Panc1 (cell line): ENCODE data around the gene PDZD2. TPM values are rescaled to one million over a fixed set of nuclear protein-coding genes. Genes with fewer than 3 reads are reported as not detected.

ENCODE experiments used
- ATAC-seq: fragments of 200-7000 bp; cut with Tn5 transposase; 2 replicates; pipeline ENCODE4 v1.9.1; 2020; ENCODE audit warnings: mild to moderate bottlenecking, moderate library complexity
- BruUV-seq: library from RNA; stranded (reverse); fragments of 400-500 nt; replicated peaks from 2 replicates; lab custom pipeline; 2021; lab: Mats Ljungman, UMichigan
- CTCF ChIA-PET: fragments of 300-600 bp; sonication (Branson Sonifier 250); formaldehyde crosslinking; loops from one replicate; lab custom pipeline; 2022; ENCODE audit warnings: antibody characterized with exemption; lab: Charles Lee
- POLR2A ChIA-PET: fragments of 300-600 bp; sonication (Branson Sonifier 250); formaldehyde crosslinking; loops from one replicate; lab custom pipeline; 2022; ENCODE audit warnings: antibody characterized with exemption; lab: Charles Lee
- DNase-seq: peaks from one replicate; pipeline ENCODE4 v3.0.0-alpha.2; 2010; ENCODE audit warnings: low read depth, low spot score
- H3K27ac ChIP-seq: 2 replicates; pipeline ENCODE4 v1.5.1; 2011; ENCODE audit warnings: mild to moderate bottlenecking, low read length, inconsistent platforms
- H3K27me3 ChIP-seq: fragments of 200-500 bp; sonication (Bioruptor generic); 2 replicates; pipeline ENCODE4 v1.6.0; 2014; ENCODE audit warnings: low read length, inconsistent platforms; ENCODE audit not compliant: control insufficient read depth, insufficient read depth
- H3K36me3 ChIP-seq: fragments of 200-500 bp; sonication (Bioruptor generic); 2 replicates; pipeline ENCODE4 v1.5.1; 2014; ENCODE audit warnings: inconsistent platforms, mild to moderate bottlenecking, low read length, moderate library complexity; ENCODE audit not compliant: control insufficient read depth, insufficient read depth
- H3K4me1 ChIP-seq: 2 replicates; pipeline ENCODE4 v1.5.1; 2011; ENCODE audit warnings: inconsistent platforms, mild to moderate bottlenecking, low read length, moderate library complexity; ENCODE audit not compliant: control insufficient read depth, insufficient read depth
- H3K4me3 ChIP-seq, 2 experiments: 2 replicates each; pipeline ENCODE4 v1.5.1; 2011 to 2012; ENCODE audit warnings: low read depth in 2 of 2, low read length in 2 of 2, mild to moderate bottlenecking in 2 of 2, inconsistent platforms in 1 of 2, moderate library complexity in 1 of 2
- H3K9me3 ChIP-seq: fragments of 200-500 bp; sonication (Bioruptor generic); 2 replicates; pipeline ENCODE4 v1.5.1; 2014; ENCODE audit warnings: low read depth, mild to moderate bottlenecking, inconsistent platforms, low read length, moderate library complexity; ENCODE audit not compliant: control insufficient read depth, insufficient read depth
- POLR2AphosphoS5 ChIP-seq: IDR thresholded peaks from 2 replicates; pipeline ENCODE4 v1.6.1; 2012; ENCODE audit warnings: mild to moderate bottlenecking, low read depth, low read length, moderate library complexity
- SIN3A ChIP-seq: IDR thresholded peaks from 2 replicates; pipeline ENCODE4 v1.6.1; 2012; ENCODE audit warnings: low read depth, mild to moderate bottlenecking, low read length, moderate library complexity, borderline replicate concordance; ENCODE audit not compliant: insufficient read depth
- TCF7L2 ChIP-seq: IDR thresholded peaks from 2 replicates; pipeline ENCODE4 v1.6.1; 2011; ENCODE audit warnings: mild to moderate bottlenecking, low read depth, low read length, inconsistent platforms
- in situ Hi-C: cut with HindIII; loops from 2 replicates; pipeline ENCODE4 v1.10.0; 2016; ENCODE audit warnings: low sequenced_read_pairs, low pct_unique_long_range_greater_than_20kb
- intact Hi-C: fragments of 100-400 bp; cut with micrococcal nuclease; formaldehyde crosslinking; loops from one replicate; pipeline ENCODE4 v1.10.0; 2022; ENCODE audit not compliant: unreplicated experiment
- total RNA-seq: library from RNA; stranded (reverse); gene quantifications from one replicate; pipeline ENCODE4 v1.2.1, GENCODE V29; 2021; ENCODE audit not compliant: unreplicated experiment
- TF ChIP-seq, protein P1 (sequence below), 2 experiments: IDR thresholded peaks; 2 replicates each; pipeline ENCODE4 v1.6.1; 2011 to 2012; ENCODE audit warnings: low read depth in 2 of 2, control low read depth in 1 of 2, low read length in 1 of 2, mild to moderate bottlenecking in 1 of 2, moderate library complexity in 1 of 2; ENCODE audit not compliant: insufficient read depth in 1 of 2
- TF ChIP-seq, protein P2 (sequence below): fragments of 450-650 bp; IDR thresholded peaks from 2 replicates; pipeline ENCODE4 v1.5.1; 2017; ENCODE audit warnings: mild to moderate bottlenecking

The PDZD2 gene
- total RNA-seq, 1 experiment from 2014 or later = 0.10 TPM

DNA sequence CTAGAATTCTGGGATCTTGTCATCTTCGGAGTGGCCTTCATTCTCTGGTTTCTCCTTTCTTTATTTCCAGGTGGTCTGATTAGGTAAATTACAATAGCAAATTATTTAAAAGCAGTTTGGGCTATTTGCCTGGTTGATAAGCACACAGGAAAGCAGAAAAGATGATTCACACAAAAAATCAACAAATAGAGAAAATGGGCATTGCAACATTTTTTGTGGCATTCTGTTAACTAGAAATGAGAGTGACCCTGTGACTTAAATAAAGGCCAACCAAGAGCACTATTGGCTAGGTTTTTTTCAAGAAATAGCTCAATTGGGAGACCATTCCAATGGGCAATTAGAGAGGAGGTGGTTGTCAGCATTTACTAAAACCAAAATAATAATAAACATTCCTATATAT is 6.5 kb upstream of the PDZD2 start:
- Histone ChIP-seq H3K9me3 (no peaks in the 10 kb centered on the region), H3K27me3 (peaks cover 17% of the 10 kb centered on the region), H3K27ac (no peak overlapping the region), H3K4me1 (no peaks in the 10 kb centered on the region), H3K4me3 (no peak overlapping the region), H3K36me3 (no peaks in the 10 kb centered on the region)
- BruUV-seq = no TSS peak
- in situ Hi-C loops (no loop called here), intact Hi-C loops (no loop called here)
- DNase-seq (no peak), ATAC-seq (no peak)
- TF ChIP-seq, protein P1, sequence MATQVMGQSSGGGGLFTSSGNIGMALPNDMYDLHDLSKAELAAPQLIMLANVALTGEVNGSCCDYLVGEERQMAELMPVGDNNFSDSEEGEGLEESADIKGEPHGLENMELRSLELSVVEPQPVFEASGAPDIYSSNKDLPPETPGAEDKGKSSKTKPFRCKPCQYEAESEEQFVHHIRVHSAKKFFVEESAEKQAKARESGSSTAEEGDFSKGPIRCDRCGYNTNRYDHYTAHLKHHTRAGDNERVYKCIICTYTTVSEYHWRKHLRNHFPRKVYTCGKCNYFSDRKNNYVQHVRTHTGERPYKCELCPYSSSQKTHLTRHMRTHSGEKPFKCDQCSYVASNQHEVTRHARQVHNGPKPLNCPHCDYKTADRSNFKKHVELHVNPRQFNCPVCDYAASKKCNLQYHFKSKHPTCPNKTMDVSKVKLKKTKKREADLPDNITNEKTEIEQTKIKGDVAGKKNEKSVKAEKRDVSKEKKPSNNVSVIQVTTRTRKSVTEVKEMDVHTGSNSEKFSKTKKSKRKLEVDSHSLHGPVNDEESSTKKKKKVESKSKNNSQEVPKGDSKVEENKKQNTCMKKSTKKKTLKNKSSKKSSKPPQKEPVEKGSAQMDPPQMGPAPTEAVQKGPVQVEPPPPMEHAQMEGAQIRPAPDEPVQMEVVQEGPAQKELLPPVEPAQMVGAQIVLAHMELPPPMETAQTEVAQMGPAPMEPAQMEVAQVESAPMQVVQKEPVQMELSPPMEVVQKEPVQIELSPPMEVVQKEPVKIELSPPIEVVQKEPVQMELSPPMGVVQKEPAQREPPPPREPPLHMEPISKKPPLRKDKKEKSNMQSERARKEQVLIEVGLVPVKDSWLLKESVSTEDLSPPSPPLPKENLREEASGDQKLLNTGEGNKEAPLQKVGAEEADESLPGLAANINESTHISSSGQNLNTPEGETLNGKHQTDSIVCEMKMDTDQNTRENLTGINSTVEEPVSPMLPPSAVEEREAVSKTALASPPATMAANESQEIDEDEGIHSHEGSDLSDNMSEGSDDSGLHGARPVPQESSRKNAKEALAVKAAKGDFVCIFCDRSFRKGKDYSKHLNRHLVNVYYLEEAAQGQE (IDR thresholded peaks at IDR 0.05; ENCODE audit: insufficient read depth in 1 of 2, low read depth in 2 of 2, low read length in 1 of 2) = no peak
- TF ChIP-seq SIN3A = no peak
- ChIA-PET POLR2A (no interaction called here), CTCF (no interaction called here)

DNA sequence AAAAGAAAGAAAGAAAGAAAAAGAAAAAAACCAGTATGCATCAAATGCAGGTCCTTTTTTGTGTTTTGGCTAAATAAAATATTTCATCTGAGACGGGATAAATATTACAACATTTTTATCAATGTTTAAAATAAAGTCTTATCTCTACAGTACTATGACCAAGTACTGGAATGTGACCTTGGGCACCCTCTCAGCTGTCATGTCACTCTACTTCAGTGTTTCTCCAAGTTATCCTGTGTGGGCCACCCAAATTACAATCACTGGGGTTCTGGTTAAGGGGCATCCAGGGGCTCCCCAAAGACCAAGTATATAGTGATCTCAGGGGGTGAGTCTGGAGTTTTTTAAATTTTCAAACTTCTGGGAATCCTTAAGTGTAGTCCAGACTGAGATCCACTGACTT is 3.5 kb upstream of the PDZD2 start:
- in situ Hi-C loops = no loop called here

DNA sequence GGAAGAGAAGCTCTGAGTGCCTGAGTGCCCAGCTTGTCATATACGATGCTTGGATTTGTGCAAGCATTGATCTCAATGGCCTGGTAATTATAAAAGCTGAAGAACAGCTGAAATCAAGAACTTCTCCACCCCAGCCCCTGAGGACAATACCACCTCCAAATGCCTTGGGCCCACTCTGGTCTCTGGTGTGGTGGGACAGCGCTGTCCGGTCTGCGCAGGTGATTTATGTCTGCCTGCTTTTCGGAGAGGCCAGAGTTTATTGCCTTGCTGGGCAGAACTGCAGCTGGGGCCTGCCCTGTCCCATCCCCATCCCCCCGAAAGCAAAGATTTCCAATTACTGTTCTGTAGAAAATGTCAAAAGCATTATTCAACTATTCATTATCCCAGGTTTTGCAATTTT is 1.1 kb upstream of the PDZD2 start:
- in situ Hi-C loops = no loop called here
- TF ChIP-seq, protein P1 (IDR thresholded peaks at IDR 0.05; ENCODE audit: insufficient read depth in 1 of 2, low read depth in 2 of 2, low read length in 1 of 2) = no peak
- TF ChIP-seq SIN3A (no peak), POLR2AphosphoS5 (no peak), TCF7L2 (no peak)
- ATAC-seq (no peak), DNase-seq (no peak)
- intact Hi-C loops = no loop called here
- peaks cover 22% of the 10 kb centered on the region for H3K27me3 ChIP-seq
- no peak overlapping the region for H3K4me3 ChIP-seq
- no peaks in the 10 kb centered on the region for H3K9me3 ChIP-seq
- CTCF ChIA-PET = interaction anchor here (0.6 kb wide), 1 partner anchor 143 kb away, joined by 3 read pairs; no protein-coding TSS in a partner anchor
- no peaks in the 10 kb centered on the region for H3K36me3 ChIP-seq
- H3K4me1 ChIP-seq = peaks cover 4% of the 10 kb centered on the region; the same call in 1 of the 2 replicates
- POLR2A ChIA-PET = no interaction called here
- no TSS peak for BruUV-seq
- H3K27ac ChIP-seq = no peak overlapping the region

More for the DNA sequence above, 3.5 kb upstream of the PDZD2 start:
- no peaks in the 10 kb centered on the region for H3K9me3 ChIP-seq
- POLR2A ChIA-PET = no interaction called here
- no peak for DNase-seq
- H3K27ac ChIP-seq = no peak overlapping the region
- intact Hi-C loops = no loop called here
- no peak for ATAC-seq
- no peaks in the 10 kb centered on the region for H3K36me3 ChIP-seq
- CTCF ChIA-PET = no interaction called here
- no peak overlapping the region for H3K4me3 ChIP-seq
- peaks cover 4% of the 10 kb centered on the region; the same call in 1 of the 2 replicates for H3K4me1 ChIP-seq
- H3K27me3 ChIP-seq = peaks cover 28% of the 10 kb centered on the region
- TF ChIP-seq, protein P2, sequence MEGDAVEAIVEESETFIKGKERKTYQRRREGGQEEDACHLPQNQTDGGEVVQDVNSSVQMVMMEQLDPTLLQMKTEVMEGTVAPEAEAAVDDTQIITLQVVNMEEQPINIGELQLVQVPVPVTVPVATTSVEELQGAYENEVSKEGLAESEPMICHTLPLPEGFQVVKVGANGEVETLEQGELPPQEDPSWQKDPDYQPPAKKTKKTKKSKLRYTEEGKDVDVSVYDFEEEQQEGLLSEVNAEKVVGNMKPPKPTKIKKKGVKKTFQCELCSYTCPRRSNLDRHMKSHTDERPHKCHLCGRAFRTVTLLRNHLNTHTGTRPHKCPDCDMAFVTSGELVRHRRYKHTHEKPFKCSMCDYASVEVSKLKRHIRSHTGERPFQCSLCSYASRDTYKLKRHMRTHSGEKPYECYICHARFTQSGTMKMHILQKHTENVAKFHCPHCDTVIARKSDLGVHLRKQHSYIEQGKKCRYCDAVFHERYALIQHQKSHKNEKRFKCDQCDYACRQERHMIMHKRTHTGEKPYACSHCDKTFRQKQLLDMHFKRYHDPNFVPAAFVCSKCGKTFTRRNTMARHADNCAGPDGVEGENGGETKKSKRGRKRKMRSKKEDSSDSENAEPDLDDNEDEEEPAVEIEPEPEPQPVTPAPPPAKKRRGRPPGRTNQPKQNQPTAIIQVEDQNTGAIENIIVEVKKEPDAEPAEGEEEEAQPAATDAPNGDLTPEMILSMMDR = no peak
- TF ChIP-seq TCF7L2 = no peak
- no peak for TF ChIP-seq POLR2AphosphoS5
- TF ChIP-seq SIN3A = no peak
- no TSS peak for BruUV-seq
